Esophagus (tissue), 2 donors: Measurements from ENCODE around the gene H19. TPM values are rescaled to one million over a fixed set of nuclear protein-coding genes. Genes with fewer than 3 reads are reported as not detected.

Source experiments
- H3K27ac ChIP-seq, 2 donors: one replicate each; pipeline ENCODE4 v1.5.1; 2013; ENCODE audit warnings: low read depth in 2 of 2, mild to moderate bottlenecking in 2 of 2, inconsistent platforms in 1 of 2, low read length in 1 of 2, moderate library complexity in 1 of 2
- H3K27me3 ChIP-seq, 2 donors: one replicate each; pipeline ENCODE4 v1.6.1; 2013; ENCODE audit warnings: low read length in 2 of 2, control low read depth in 1 of 2, mild to moderate bottlenecking in 1 of 2; ENCODE audit not compliant: insufficient read depth in 2 of 2, control insufficient read depth in 1 of 2
- H3K36me3 ChIP-seq, 2 donors: one replicate each; pipeline ENCODE4 v1.6.1; 2013; ENCODE audit warnings: low read length in 1 of 2; ENCODE audit not compliant: control insufficient read depth in 2 of 2, insufficient read depth in 2 of 2
- H3K4me1 ChIP-seq, 2 donors: one replicate each; pipeline ENCODE4 v1.6.1; 2013; ENCODE audit warnings: low read length in 1 of 2; ENCODE audit not compliant: control insufficient read depth in 2 of 2, insufficient read depth in 2 of 2
- H3K4me3 ChIP-seq, 2 donors: one replicate each; pipeline ENCODE4 v1.5.1; 2013; ENCODE audit warnings: low read length in 2 of 2, mild to moderate bottlenecking in 2 of 2, low read depth in 1 of 2, moderate library complexity in 1 of 2
- H3K9me3 ChIP-seq, 2 donors: one replicate each; pipeline ENCODE4 v1.6.1; 2013; ENCODE audit warnings: mild to moderate bottlenecking in 2 of 2, low read depth in 1 of 2, low read length in 1 of 2, moderate library complexity in 1 of 2; ENCODE audit not compliant: control insufficient read depth in 2 of 2, insufficient read depth in 1 of 2
- WGBS, 2 donors: extraction: QIAGEN DNeasy Blood & Tissue Kit; methylation state at CpG; one replicate each; pipeline ENCODE4 v1.1.7; 2013; 5-methylcytosine and 5-hydroxymethylcytosine counted together
- polyA plus RNA-seq, 2 donors: library from polyadenylated mRNA; stranded (reverse); fragments of 200-250 nt; gene quantifications; one replicate each; pipeline ENCODE4 v1.2.3, GENCODE V29; 2013
- donor health status: healthy with polysubstance abuse.
- donor health status: Bipolar disorder and iron deficiency.

Gene H19
- polyA plus RNA-seq, 2 donors = 47.6 to 177 TPM

GRCh38 chr11:1988667-1989317, 8.8 kb downstream of the H19 start:
- H3K27ac ChIP-seq = no peak overlapping the region
- WGBS, 2 donors = 67 to 82% methylated on average over 6 to 16 of the region's 24 CpGs
- no peak overlapping the region for H3K4me3 ChIP-seq

GRCh38 chr11:1988174-1988573, 9.5 kb downstream of the H19 start:
- H3K36me3 ChIP-seq = no peaks in the 10 kb centered on the region
- no CpG with 5 or more reads among the region's 11 CpGs for WGBS, 2 donors
- H3K4me1 ChIP-seq = no peaks in the 10 kb centered on the region
- H3K27ac ChIP-seq = no peak overlapping the region
- H3K27me3 ChIP-seq = no peaks in the 10 kb centered on the region
- H3K9me3 ChIP-seq = no peaks in the 10 kb centered on the region
- no peak overlapping the region for H3K4me3 ChIP-seq

More at GRCh38 chr11:1988667-1989317, 8.8 kb downstream of the H19 start:
- Histone ChIP-seq H3K9me3 (no peaks in the 10 kb centered on the region), H3K27me3 (no peaks in the 10 kb centered on the region), H3K4me1 (no peaks in the 10 kb centered on the region), H3K36me3 (no peaks in the 10 kb centered on the region)

GRCh38 chr11:1987024-1987423, 10.6 kb downstream of the H19 start:
- Histone ChIP-seq H3K27ac (no peak overlapping the region), H3K4me1 (no peaks in the 10 kb centered on the region), H3K27me3 (no peaks in the 10 kb centered on the region), H3K9me3 (no peaks in the 10 kb centered on the region), H3K4me3 (no peak overlapping the region), H3K36me3 (no peaks in the 10 kb centered on the region)
- no CpG with 5 or more reads among the region's 6 CpGs for WGBS, 2 donors

- H3K9me3 ChIP-seq = no peaks in the 10 kb centered on the region
- H3K4me1 ChIP-seq = no peaks in the 10 kb centered on the region
- no peak overlapping the region for H3K27ac ChIP-seq
- H3K4me3 ChIP-seq = no peak overlapping the region
- WGBS, 2 donors = 78 to 83% methylated on average over 3 to 12 of the region's 12 CpGs
- H3K27me3 ChIP-seq = no peaks in the 10 kb centered on the region
- H3K36me3 ChIP-seq = no peaks in the 10 kb centered on the region
Observed at GRCh38 chr11:1983601-1983961, 14.1 kb downstream of the H19 start.

GRCh38 chr11:1982873-1983600, 14.6 kb downstream of the H19 start:
- Histone ChIP-seq H3K9me3 (no peaks in the 10 kb centered on the region), H3K4me1 (no peaks in the 10 kb centered on the region), H3K27ac (no peak overlapping the region), H3K4me3 (no peak overlapping the region), H3K27me3 (no peaks in the 10 kb centered on the region), H3K36me3 (no peaks in the 10 kb centered on the region)
- WGBS, 2 donors = no CpG with 5 or more reads among the region's 26 CpGs

- H3K36me3 ChIP-seq = no peaks in the 10 kb centered on the region
- no peak overlapping the region for H3K4me3 ChIP-seq
- H3K27ac ChIP-seq = no peak overlapping the region
- no peaks in the 10 kb centered on the region for H3K27me3 ChIP-seq
- no peaks in the 10 kb centered on the region for H3K9me3 ChIP-seq
- H3K4me1 ChIP-seq = no peaks in the 10 kb centered on the region
- WGBS, 2 donors = 86% methylated on average over 4 of the region's 11 CpGs; no CpG with 5 or more reads in 1 of the 2 donors
Observed at GRCh38 chr11:1979607-1980006, 18.0 kb downstream of the H19 start.

- Histone ChIP-seq H3K27me3 (no peaks in the 10 kb centered on the region), H3K36me3 (no peaks in the 10 kb centered on the region), H3K9me3 (no peaks in the 10 kb centered on the region), H3K4me1 (no peaks in the 10 kb centered on the region), H3K4me3 (no peak overlapping the region), H3K27ac (no peak overlapping the region)
- WGBS, 2 donors = 63 to 100% methylated on average over 1 to 10 of the region's 26 CpGs
Observed at GRCh38 chr11:1978720-1979473, 18.7 kb downstream of the H19 start.

- H3K27ac ChIP-seq = no peak overlapping the region
- no peaks in the 10 kb centered on the region for H3K4me1 ChIP-seq
- no peaks in the 10 kb centered on the region for H3K36me3 ChIP-seq
- no peak overlapping the region for H3K4me3 ChIP-seq
- no peaks in the 10 kb centered on the region for H3K27me3 ChIP-seq
- WGBS, 2 donors = no CpG with 5 or more reads among the region's 13 CpGs
- no peaks in the 10 kb centered on the region for H3K9me3 ChIP-seq
Observed at GRCh38 chr11:1975185-1975584, 22.5 kb downstream of the H19 start.

GRCh38 chr11:1970956-1971355, 26.7 kb downstream of the H19 start:
- H3K36me3 ChIP-seq = no peaks in the 10 kb centered on the region
- H3K27me3 ChIP-seq = no peaks in the 10 kb centered on the region
- no peak overlapping the region for H3K4me3 ChIP-seq
- 90 to 95% methylated on average over 4 to 10 of the region's 15 CpGs for WGBS, 2 donors
- H3K27ac ChIP-seq = no peak overlapping the region
- no peaks in the 10 kb centered on the region for H3K9me3 ChIP-seq
- H3K4me1 ChIP-seq = no peaks in the 10 kb centered on the region
